ENCODE results near the gene WDR20. TPM values are rescaled to one million over a fixed set of nuclear protein-coding genes. Genes with fewer than 3 reads are reported as not detected.

Gene WDR20
- total RNA-seq, 4 donors from 2014 or later: 16.0 to 21.9 (median 19.1) TPM

DNA sequence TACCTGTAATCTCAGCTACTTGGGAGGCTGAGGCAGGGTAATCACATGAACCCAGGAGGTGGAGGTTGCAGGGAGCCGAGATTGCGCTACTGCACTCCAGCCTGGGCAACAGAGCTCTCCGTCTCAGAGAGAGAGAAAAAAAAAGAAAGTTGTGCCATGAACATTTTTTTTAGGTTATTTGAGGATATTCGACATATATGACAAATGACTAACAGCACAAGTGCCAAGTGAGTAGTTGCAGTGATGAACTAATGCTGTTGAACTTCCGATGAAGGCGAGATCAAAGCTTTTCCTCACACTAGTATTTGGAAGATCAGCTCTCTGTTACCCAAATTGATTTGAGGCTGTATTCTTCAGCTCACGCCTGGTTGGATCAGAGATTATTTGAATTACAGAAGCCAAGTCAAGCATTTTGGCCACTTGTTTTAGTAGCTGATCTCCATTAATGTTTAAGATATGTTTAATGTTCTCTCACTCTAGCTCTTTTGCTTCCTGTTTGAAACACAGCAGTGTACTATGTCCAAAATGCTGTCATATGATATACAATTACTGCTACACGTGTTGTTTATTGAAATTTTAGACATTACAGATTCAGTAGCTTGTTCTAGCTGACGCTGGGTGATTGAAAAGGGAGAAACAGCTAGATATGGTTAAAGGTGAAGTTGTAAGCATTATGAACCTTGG lies 43.4 kb downstream of the WDR20 start:
- no peaks in the 10 kb centered on the region for H3K27me3 ChIP-seq
- H3K4me3 ChIP-seq: no peak overlapping the region
- 43 to 50% methylated on average over 9 of the region's 9 CpGs for WGBS, 2 donors
- H3K4me1 ChIP-seq: peaks cover 17 to 76% (median 23%) of the 10 kb centered on the region in 3 donors
- no peak for DNase-seq
- TF ChIP-seq, protein P1, sequence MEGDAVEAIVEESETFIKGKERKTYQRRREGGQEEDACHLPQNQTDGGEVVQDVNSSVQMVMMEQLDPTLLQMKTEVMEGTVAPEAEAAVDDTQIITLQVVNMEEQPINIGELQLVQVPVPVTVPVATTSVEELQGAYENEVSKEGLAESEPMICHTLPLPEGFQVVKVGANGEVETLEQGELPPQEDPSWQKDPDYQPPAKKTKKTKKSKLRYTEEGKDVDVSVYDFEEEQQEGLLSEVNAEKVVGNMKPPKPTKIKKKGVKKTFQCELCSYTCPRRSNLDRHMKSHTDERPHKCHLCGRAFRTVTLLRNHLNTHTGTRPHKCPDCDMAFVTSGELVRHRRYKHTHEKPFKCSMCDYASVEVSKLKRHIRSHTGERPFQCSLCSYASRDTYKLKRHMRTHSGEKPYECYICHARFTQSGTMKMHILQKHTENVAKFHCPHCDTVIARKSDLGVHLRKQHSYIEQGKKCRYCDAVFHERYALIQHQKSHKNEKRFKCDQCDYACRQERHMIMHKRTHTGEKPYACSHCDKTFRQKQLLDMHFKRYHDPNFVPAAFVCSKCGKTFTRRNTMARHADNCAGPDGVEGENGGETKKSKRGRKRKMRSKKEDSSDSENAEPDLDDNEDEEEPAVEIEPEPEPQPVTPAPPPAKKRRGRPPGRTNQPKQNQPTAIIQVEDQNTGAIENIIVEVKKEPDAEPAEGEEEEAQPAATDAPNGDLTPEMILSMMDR (IDR thresholded peaks at IDR 0.05): no peak
- TF ChIP-seq POLR2A (IDR thresholded peaks at IDR 0.05): no peak
- H3K36me3 ChIP-seq: no peaks in the 10 kb centered on the region
- peak overlapping the region in 1 of 4 donors; percentile 17 for H3K27ac ChIP-seq
- H3K9me3 ChIP-seq: no peaks in the 10 kb centered on the region
- intact Hi-C loops (cut with DNase I): no loop called here

DNA sequence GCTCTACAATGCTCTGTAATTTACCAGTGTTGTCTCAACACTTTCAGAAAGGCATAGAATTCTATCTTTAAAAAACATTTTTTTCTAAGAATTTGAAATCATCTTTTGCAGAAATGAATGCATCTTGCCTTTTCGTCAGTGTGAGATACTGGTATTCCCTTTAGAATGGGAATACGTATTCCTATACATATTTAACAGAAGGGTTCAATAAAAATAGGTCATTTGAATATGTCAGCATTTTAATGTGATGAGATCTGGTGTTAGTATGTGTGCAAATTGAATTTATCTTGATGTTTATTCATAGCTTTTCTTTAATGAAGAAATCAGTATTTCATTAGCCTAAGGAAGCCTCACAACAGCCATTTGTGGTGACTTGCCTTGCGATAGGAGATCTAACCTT lies 44.2 kb downstream of the WDR20 start:
- TF ChIP-seq, protein P1 (IDR thresholded peaks at IDR 0.05): no peak
- TF ChIP-seq POLR2A (IDR thresholded peaks at IDR 0.05): no peak
- Histone ChIP-seq H3K27ac (no peak overlapping the region), H3K36me3 (no peaks in the 10 kb centered on the region), H3K27me3 (no peaks in the 10 kb centered on the region), H3K9me3 (no peaks in the 10 kb centered on the region), H3K4me3 (no peak overlapping the region), H3K4me1 (peaks cover 25 to 76% (median 26%) of the 10 kb centered on the region in 3 donors)
- DNase-seq: no peak
- WGBS, 2 donors: 93 to 96% methylated on average over 3 of the region's 3 CpGs
- intact Hi-C loops (cut with DNase I): no loop called here

DNA sequence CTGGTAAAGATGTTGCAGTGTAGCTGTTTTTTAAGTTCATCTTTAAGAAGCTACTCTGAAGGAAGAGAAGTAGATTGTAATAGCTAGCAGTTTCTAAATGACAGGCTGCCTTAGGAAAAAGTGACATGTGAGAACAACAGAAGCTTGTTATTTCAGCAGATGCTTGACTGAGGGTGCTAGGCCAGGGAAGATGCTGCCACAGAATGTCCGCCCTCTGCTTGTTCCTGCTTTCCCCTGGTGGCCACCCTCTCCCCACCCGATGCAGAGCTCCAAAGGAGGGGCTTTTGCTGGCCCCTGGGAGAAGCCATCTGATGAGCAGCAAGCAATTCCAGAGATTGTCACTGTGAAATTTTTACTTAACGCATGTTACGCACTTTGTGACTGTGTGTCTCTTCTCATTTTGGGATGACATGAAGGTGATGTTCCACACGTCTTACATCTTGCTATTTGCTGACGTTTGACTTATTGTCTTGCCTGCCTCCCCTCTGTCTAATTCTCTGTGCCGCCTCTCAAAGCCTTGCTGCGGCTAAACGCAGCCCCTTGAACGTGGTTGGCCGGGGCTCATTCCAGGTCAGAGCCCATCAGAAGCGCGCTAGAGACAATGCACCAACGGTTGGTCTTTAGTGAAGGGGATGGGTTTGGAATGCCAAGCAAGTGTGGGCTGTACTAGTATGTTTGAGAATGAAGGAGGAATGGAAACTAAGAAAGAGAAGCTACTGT lies 44.8 kb downstream of the WDR20 start:
- DNase-seq: no peak
- Histone ChIP-seq H3K4me3 (no peak overlapping the region), H3K27ac (no peak overlapping the region), H3K4me1 (peaks cover 26 to 76% (median 26%) of the 10 kb centered on the region in 3 donors), H3K27me3 (no peaks in the 10 kb centered on the region), H3K36me3 (no peaks in the 10 kb centered on the region), H3K9me3 (no peaks in the 10 kb centered on the region)
- TF ChIP-seq, protein P1 (IDR thresholded peaks at IDR 0.05): no peak
- WGBS, 2 donors: 88 to 92% methylated on average over 12 to 14 of the region's 14 CpGs
- intact Hi-C loops (cut with DNase I): no loop called here

DNA sequence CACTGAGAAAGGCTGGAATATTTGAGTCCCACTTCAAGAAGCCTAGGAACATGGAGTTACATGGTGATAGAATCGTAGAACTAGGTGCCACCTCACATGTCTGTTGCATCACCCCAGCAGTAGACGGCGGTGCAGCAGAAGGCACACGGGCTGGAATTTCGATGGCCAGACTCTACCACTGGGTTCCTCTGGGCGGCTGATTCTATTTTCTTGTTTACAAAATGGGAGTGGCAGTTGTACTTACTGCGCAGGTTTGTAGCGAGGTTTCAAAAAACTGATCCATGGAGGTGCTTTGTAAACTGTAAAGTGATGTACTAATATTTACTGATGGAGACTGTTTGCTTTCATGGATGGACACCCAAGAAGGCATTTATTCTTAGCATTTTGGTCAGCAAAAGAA lies 45.7 kb downstream of the WDR20 start:
- intact Hi-C loops (cut with DNase I): no loop called here
- DNase-seq: no peak
- WGBS, 2 donors: 83 to 90% methylated on average over 8 of the region's 8 CpGs

More for the DNA sequence above, 45.7 kb downstream of the WDR20 start:
- Histone ChIP-seq H3K27me3 (no peaks in the 10 kb centered on the region), H3K27ac (no peak overlapping the region), H3K4me3 (no peak overlapping the region), H3K9me3 (no peaks in the 10 kb centered on the region), H3K4me1 (peaks cover 26 to 77% (median 26%) of the 10 kb centered on the region in 3 donors), H3K36me3 (no peaks in the 10 kb centered on the region)
- TF ChIP-seq, protein P1 (IDR thresholded peaks at IDR 0.05): no peak
- no peak for TF ChIP-seq POLR2A (IDR thresholded peaks at IDR 0.05)

Data from esophagus squamous epithelium (tissue), 5 donors.